H1 (cell line): ENCODE measurements around the gene ANXA6. TPM values are rescaled to one million over a fixed set of nuclear protein-coding genes. Genes with fewer than 3 reads are reported as not detected.

ENCODE experiments used
- KDM5A ChIP-seq: fragments of 200-600 bp; IDR thresholded peaks from 2 replicates; pipeline ENCODE4 v1.7.1; 2012; ENCODE audit warnings: mild to moderate bottlenecking, low read length, inconsistent platforms, mixed read lengths
- polyA plus RNA-seq, 7 experiments: library from polyadenylated mRNA; depleted of rRNA in 3 of 7; stranded (reverse) in 5 of 7; unstranded in 2 of 7; fragments of >200 nt in 5 of 7; fragments of 200-250 nt in 2 of 7; gene quantifications; 1 replicate in 5 of 7; 2 replicates in 1 of 7; 4 replicates in 1 of 7; pipeline versions ENCODE4 v1.2.1 to v1.2.3, GENCODE V29; 2011 to 2013; ENCODE audit warnings: missing spikeins in 2 of 7, mixed read lengths in 2 of 7
- total RNA-seq: library from RNA; stranded (reverse); fragmentation: NEBNext Ultra II Directional; extraction: Animal tissue kit (Norgen Biotek cat#: 25700); gene quantifications from 2 replicates; pipeline ENCODE4 v1.2.1, GENCODE V29; 2021

Gene ANXA6
- total and polyA plus RNA-seq, 2 of the 8 experiments (the other 6 are each of a cell fraction or from before 2014, with no cell fraction given): 61.3 to 78.6 TPM

DNA sequence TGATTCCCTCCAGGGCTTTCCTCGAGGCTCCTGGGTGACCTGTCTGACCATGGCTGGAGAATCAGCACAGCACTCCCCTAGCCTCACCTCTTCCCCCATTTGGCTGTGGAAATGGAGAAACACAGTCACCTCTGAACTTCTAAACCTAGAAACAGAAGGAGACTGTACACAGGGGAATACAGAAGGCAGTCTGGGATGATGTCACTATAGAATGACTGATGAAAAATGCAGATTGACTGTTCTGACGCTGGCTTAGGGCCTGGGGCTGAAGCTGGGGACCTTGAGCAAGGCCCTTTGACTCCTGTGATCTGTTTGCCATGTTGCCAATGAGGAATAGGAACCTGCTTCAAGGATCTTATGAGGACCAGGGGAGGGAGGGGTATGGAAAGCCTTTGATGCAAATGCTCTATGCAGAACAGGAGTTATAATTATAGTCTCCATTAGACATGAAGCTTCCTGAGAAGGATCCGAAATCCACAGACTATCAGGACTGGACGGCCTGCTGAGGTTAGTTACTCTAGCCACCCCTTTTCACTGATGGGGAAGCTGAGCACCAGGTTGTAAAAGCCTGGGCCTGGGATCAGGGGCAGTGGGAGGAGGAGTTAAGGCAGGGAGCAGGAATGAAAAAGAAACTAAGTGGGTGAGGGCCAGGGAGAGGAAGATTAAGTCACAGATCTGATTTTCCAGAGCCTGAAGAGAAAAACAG is 24.4 kb upstream of the ANXA6 start (continued):
- no peak for TF ChIP-seq KDM5A
